ENCODE data around the gene SEC22B. TPM values are rescaled to one million over a fixed set of nuclear protein-coding genes. Genes with fewer than 3 reads are reported as not detected.
"Not testable (repeated sequence)": the region's sequence is repeated elsewhere in the genome, so short reads cannot be mapped to it uniquely, and the experiment has no call there.

The SEC22B gene
- polyA plus RNA-seq (2013, experiment 1 of 4): 17.7 TPM
- polyA plus RNA-seq (2013, experiment 2 of 4): 21.6 TPM
- polyA plus RNA-seq (2013, experiment 3 of 4): 14.1 TPM
- polyA plus RNA-seq (2013, experiment 4 of 4): 16.1 TPM

GRCh38 chr1:120176092-120176855 is at the start of gene SEC22B:
SEC22B (minus strand) TSS chr1:120176520; CDS start chr1:120176381, 139 bp downstream.
- 0 to 1% methylated on average over 38 of the region's 39 CpGs for WGBS, 2 experiments
- H3K27ac ChIP-seq (ENCODE audit: insufficient read depth, low read depth, low read length, poor library complexity, severe bottlenecking): peak within 1 kb of the TSS; percentile 84
- no peaks in the 10 kb centered on the region for H3K27me3 ChIP-seq (ENCODE audit: control insufficient read depth, insufficient read depth, low read length, poor library complexity, severe bottlenecking)
- H3K4me1 ChIP-seq (ENCODE audit: control insufficient read depth, insufficient read depth, low read length): peaks cover 15% of the 10 kb centered on the region
- peak within 1 kb of the TSS; percentile 80 for H3K4me3 ChIP-seq (ENCODE audit: insufficient read depth, low read depth, low read length)
- H3K36me3 ChIP-seq (ENCODE audit: control insufficient read depth, insufficient read depth, low read length): no peaks in the 10 kb centered on the region
- H3K9me3 ChIP-seq (ENCODE audit: control insufficient read depth, low read length): no peaks in the 10 kb centered on the region

- not testable (repeated sequence) for H3K27me3 ChIP-seq (ENCODE audit: control insufficient read depth, insufficient read depth, low read length, poor library complexity, severe bottlenecking); H3K4me1 ChIP-seq (ENCODE audit: control insufficient read depth, insufficient read depth, low read length); H3K36me3 ChIP-seq (ENCODE audit: control insufficient read depth, insufficient read depth, low read length); H3K27ac ChIP-seq (ENCODE audit: insufficient read depth, low read depth, low read length, poor library complexity, severe bottlenecking); H3K9me3 ChIP-seq (ENCODE audit: control insufficient read depth, low read length); H3K4me3 ChIP-seq (ENCODE audit: insufficient read depth, low read depth, low read length)
- 78 to 100% methylated on average over 1 to 2 of the region's 2 CpGs for WGBS, 2 experiments
These were observed 41.6 kb upstream of the SEC22B start for GRCh38 chr1:120217933-120218332.

GRCh38 chr1:120217175-120217929 is 41.0 kb upstream of the SEC22B start:
- not testable (repeated sequence) for H3K4me1 ChIP-seq (ENCODE audit: control insufficient read depth, insufficient read depth, low read length); H3K27ac ChIP-seq (ENCODE audit: insufficient read depth, low read depth, low read length, poor library complexity, severe bottlenecking); H3K27me3 ChIP-seq (ENCODE audit: control insufficient read depth, insufficient read depth, low read length, poor library complexity, severe bottlenecking); H3K9me3 ChIP-seq (ENCODE audit: control insufficient read depth, low read length); H3K36me3 ChIP-seq (ENCODE audit: control insufficient read depth, insufficient read depth, low read length); H3K4me3 ChIP-seq (ENCODE audit: insufficient read depth, low read depth, low read length)
- 83 to 100% methylated on average over 1 of the region's 3 CpGs for WGBS, 2 experiments

- H3K4me3 ChIP-seq (ENCODE audit: insufficient read depth, low read depth, low read length); H3K4me1 ChIP-seq (ENCODE audit: control insufficient read depth, insufficient read depth, low read length); H3K9me3 ChIP-seq (ENCODE audit: control insufficient read depth, low read length); H3K36me3 ChIP-seq (ENCODE audit: control insufficient read depth, insufficient read depth, low read length); H3K27me3 ChIP-seq (ENCODE audit: control insufficient read depth, insufficient read depth, low read length, poor library complexity, severe bottlenecking); H3K27ac ChIP-seq (ENCODE audit: insufficient read depth, low read depth, low read length, poor library complexity, severe bottlenecking): not testable (repeated sequence)
- no CpG with 5 or more reads among the region's 2 CpGs for WGBS, 2 experiments
These were observed 37.3 kb upstream of the SEC22B start for GRCh38 chr1:120213606-120214005.

GRCh38 chr1:120210754-120211153 is 34.4 kb upstream of the SEC22B start:
- not testable (repeated sequence) for H3K4me3 ChIP-seq (ENCODE audit: insufficient read depth, low read depth, low read length); H3K9me3 ChIP-seq (ENCODE audit: control insufficient read depth, low read length); H3K27me3 ChIP-seq (ENCODE audit: control insufficient read depth, insufficient read depth, low read length, poor library complexity, severe bottlenecking); H3K36me3 ChIP-seq (ENCODE audit: control insufficient read depth, insufficient read depth, low read length); H3K27ac ChIP-seq (ENCODE audit: insufficient read depth, low read depth, low read length, poor library complexity, severe bottlenecking); H3K4me1 ChIP-seq (ENCODE audit: control insufficient read depth, insufficient read depth, low read length)
- no CpG with 5 or more reads among the region's 6 CpGs for WGBS, 2 experiments

- H3K4me3 ChIP-seq (ENCODE audit: insufficient read depth, low read depth, low read length): peak overlapping the region; percentile 10
- H3K4me1 ChIP-seq (ENCODE audit: control insufficient read depth, insufficient read depth, low read length); H3K27ac ChIP-seq (ENCODE audit: insufficient read depth, low read depth, low read length, poor library complexity, severe bottlenecking); H3K27me3 ChIP-seq (ENCODE audit: control insufficient read depth, insufficient read depth, low read length, poor library complexity, severe bottlenecking); H3K9me3 ChIP-seq (ENCODE audit: control insufficient read depth, low read length); H3K36me3 ChIP-seq (ENCODE audit: control insufficient read depth, insufficient read depth, low read length): not testable (repeated sequence)
- 3 to 10% methylated on average over 25 to 28 of the region's 55 CpGs for WGBS, 2 experiments
These were observed 20.8 kb upstream of the SEC22B start for GRCh38 chr1:120196863-120197775.

GRCh38 chr1:120188626-120189025 is 12.3 kb upstream of the SEC22B start:
- H3K4me3 ChIP-seq (ENCODE audit: insufficient read depth, low read depth, low read length); H3K9me3 ChIP-seq (ENCODE audit: control insufficient read depth, low read length); H3K36me3 ChIP-seq (ENCODE audit: control insufficient read depth, insufficient read depth, low read length); H3K27me3 ChIP-seq (ENCODE audit: control insufficient read depth, insufficient read depth, low read length, poor library complexity, severe bottlenecking); H3K4me1 ChIP-seq (ENCODE audit: control insufficient read depth, insufficient read depth, low read length); H3K27ac ChIP-seq (ENCODE audit: insufficient read depth, low read depth, low read length, poor library complexity, severe bottlenecking): not testable (repeated sequence)
- WGBS, 2 experiments: no CpG with 5 or more reads among the region's 3 CpGs

GRCh38 chr1:120182176-120182707 is 5.9 kb upstream of the SEC22B start:
- peaks cover 15% of the 10 kb centered on the region for H3K4me1 ChIP-seq (ENCODE audit: control insufficient read depth, insufficient read depth, low read length)
- not testable (repeated sequence) for H3K27me3 ChIP-seq (ENCODE audit: control insufficient read depth, insufficient read depth, low read length, poor library complexity, severe bottlenecking); H3K9me3 ChIP-seq (ENCODE audit: control insufficient read depth, low read length); H3K36me3 ChIP-seq (ENCODE audit: control insufficient read depth, insufficient read depth, low read length); H3K4me3 ChIP-seq (ENCODE audit: insufficient read depth, low read depth, low read length); H3K27ac ChIP-seq (ENCODE audit: insufficient read depth, low read depth, low read length, poor library complexity, severe bottlenecking)
- no CpG with 5 or more reads among the region's 2 CpGs for WGBS, 2 experiments

GRCh38 chr1:120179811-120180690 is 3.7 kb upstream of the SEC22B start:
- peak overlapping the region; percentile 22 for H3K27ac ChIP-seq (ENCODE audit: insufficient read depth, low read depth, low read length, poor library complexity, severe bottlenecking)
- H3K27me3 ChIP-seq (ENCODE audit: control insufficient read depth, insufficient read depth, low read length, poor library complexity, severe bottlenecking); H3K36me3 ChIP-seq (ENCODE audit: control insufficient read depth, insufficient read depth, low read length); H3K9me3 ChIP-seq (ENCODE audit: control insufficient read depth, low read length); H3K4me3 ChIP-seq (ENCODE audit: insufficient read depth, low read depth, low read length): not testable (repeated sequence)
- H3K4me1 ChIP-seq (ENCODE audit: control insufficient read depth, insufficient read depth, low read length): peaks cover 15% of the 10 kb centered on the region
- WGBS, 2 experiments: 12 to 23% methylated on average over 5 to 15 of the region's 29 CpGs
